Measurements from ENCODE around the gene ZBTB7C.

GRCh38 chr18:48428475-48429177 is 19.4 kb upstream of the ZBTB7C start:
- TF ChIP-seq CTCF (IDR thresholded peaks at IDR 0.05) (no peak), KDM5A (IDR thresholded peaks at IDR 0.05) (no peak)

Data from A549 (cell line).